ENCODE measurements around the gene PARVB. TPM values are rescaled to one million over a fixed set of nuclear protein-coding genes. Genes with fewer than 3 reads are reported as not detected.
"Not testable (repeated sequence)": the region's sequence is repeated elsewhere in the genome, so short reads cannot be mapped to it uniquely, and the experiment has no call there.

PARVB gene
- total RNA-seq, 1 donor from 2014 or later, result 102 TPM

- no peak for DNase-seq
Observed at GRCh38 chr22:43998679-43999264, 25.3 kb upstream of the PARVB start.

- no peak for DNase-seq
Observed at GRCh38 chr22:43999378-43999777, 24.7 kb upstream of the PARVB start.

GRCh38 chr22:44000123-44000522 lies 24.0 kb upstream of the PARVB start:
- DNase-seq, result no peak

GRCh38 chr22:44001521-44001920 lies 22.6 kb upstream of the PARVB start:
- DNase-seq, result no peak

- DNase-seq, result no peak
Observed at GRCh38 chr22:44002324-44002723, 21.8 kb upstream of the PARVB start.

- DNase-seq, result peak; percentile 34
Observed at GRCh38 chr22:44002997-44003396, 21.1 kb upstream of the PARVB start.

- DNase-seq, result peak; percentile 73
Observed at GRCh38 chr22:44003405-44004103, 20.5 kb upstream of the PARVB start.

- DNase-seq, result no peak
Observed at GRCh38 chr22:44004104-44004460, 20.0 kb upstream of the PARVB start.

GRCh38 chr22:44005524-44005923 lies 18.6 kb upstream of the PARVB start:
- no peak for DNase-seq

GRCh38 chr22:44012162-44012561 lies 11.9 kb upstream of the PARVB start:
- DNase-seq, result no peak

- DNase-seq, result no peak
Observed at GRCh38 chr22:44012591-44012990, 11.5 kb upstream of the PARVB start.

- DNase-seq, result no peak
Observed at GRCh38 chr22:44014241-44014640, 9.9 kb upstream of the PARVB start.

- not testable (repeated sequence) for DNase-seq
Observed at GRCh38 chr22:44016586-44016985, 7.5 kb upstream of the PARVB start.

- DNase-seq, result no peak
Observed at GRCh38 chr22:44018594-44018993, 5.5 kb upstream of the PARVB start.

GRCh38 chr22:44019416-44019815 lies 4.7 kb upstream of the PARVB start:
- no peak for DNase-seq

GRCh38 chr22:44019846-44020245 lies 4.3 kb upstream of the PARVB start:
- DNase-seq, result no peak

GRCh38 chr22:44020981-44021380 lies 3.1 kb upstream of the PARVB start:
- DNase-seq, result peak; percentile 83

GRCh38 chr22:44023404-44024287 lies 456 bp upstream of the PARVB start:
- DNase-seq, result peak; percentile 50

GRCh38 chr22:44025171-44026065 lies 1.3 kb downstream of the PARVB start:
- DNase-seq, result peak; percentile 61

- DNase-seq, result peak; percentile 68
Observed at GRCh38 chr22:44026066-44026629, 2.0 kb downstream of the PARVB start.

GRCh38 chr22:44026630-44027511 lies 2.8 kb downstream of the PARVB start:
- DNase-seq, result peak; percentile 95
